SK-N-SH treated with all-trans-retinoic acid at 6 μM for 48 hours (cell line): ENCODE measurements around the gene FOXP3.

Source experiments
- ISL1 ChIP-seq: fragments of 250-450 bp; sonication (Bioruptor Pico); IDR thresholded peaks from 2 replicates; pipeline ENCODE4 v2.1.2; 2022; ENCODE audit warnings: mild to moderate bottlenecking, moderate library complexity
- OSR1 ChIP-seq: fragments of 250-450 bp; sonication (Bioruptor Pico); IDR thresholded peaks from 2 replicates; pipeline ENCODE4 v1.8.0; 2022; ENCODE audit warnings: moderate library complexity, mild to moderate bottlenecking, inconsistent platforms
- PPARA ChIP-seq: fragments of 250-450 bp; sonication (Bioruptor Pico); IDR thresholded peaks from 2 replicates; pipeline ENCODE4 v1.5.0; 2020; ENCODE audit warnings: mild to moderate bottlenecking, borderline replicate concordance

DNA sequence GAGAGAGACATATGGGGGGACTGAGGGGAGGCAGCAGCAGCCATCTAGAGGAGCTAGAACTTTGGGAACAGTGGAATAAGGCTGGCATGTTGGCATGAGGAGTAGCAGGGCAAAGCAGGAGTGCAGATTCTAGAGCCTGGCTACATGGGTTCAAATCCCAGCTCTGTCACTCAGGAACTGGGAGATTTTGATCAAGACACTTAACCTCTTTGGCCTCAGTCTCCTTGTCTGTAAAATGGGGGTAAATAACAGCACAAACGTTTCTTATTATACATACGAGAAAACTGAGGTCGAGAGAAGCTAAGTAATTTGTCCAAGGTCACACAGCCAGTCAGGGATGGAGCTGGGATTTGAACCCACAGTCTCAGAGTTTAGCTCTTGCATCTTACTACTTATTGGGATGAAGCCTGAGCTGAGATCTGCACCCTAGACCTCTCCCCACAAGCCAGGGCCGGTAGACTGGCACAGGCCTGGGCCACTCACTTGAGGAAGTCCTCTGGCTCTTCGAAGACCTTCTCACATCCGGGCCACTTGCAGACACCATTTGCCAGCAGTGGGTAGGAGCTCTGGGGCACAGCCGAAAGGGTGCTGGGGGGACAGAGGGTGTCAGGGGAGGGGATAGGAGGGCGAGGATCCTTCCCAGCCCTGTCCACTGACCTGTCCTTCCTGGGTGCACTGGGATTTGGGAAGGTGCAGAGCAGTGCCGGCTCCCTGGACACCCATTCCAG lies 8.1 kb downstream of the FOXP3 start:
- TF ChIP-seq PPARA (CRISPR knock-in tag) (no peak), OSR1 (CRISPR knock-in tag) (no peak), ISL1 (CRISPR knock-in tag) (no peak)
